Measurements from ENCODE around the gene BAIAP2L2.

The BAIAP2L2 gene

GRCh38 chr22:38070250-38070921 is 40.1 kb downstream of the BAIAP2L2 start:
- Histone ChIP-seq H3K27ac (replicated peaks) (no peak overlapping the region), H3K4me3 (replicated peaks; ENCODE audit: insufficient read depth, low read length) (no peak overlapping the region), H3K27me3 (ENCODE audit: insufficient read depth, poor library complexity, severe bottlenecking) (no peaks in the 10 kb centered on the region)
- no peak for DNase-seq (ENCODE audit: low read depth in 1 of 2, low spot score in 1 of 2)
- TF ChIP-seq POLR2AphosphoS5 (IDR thresholded peaks at IDR 0.05; ENCODE audit: low read depth): no peak
- TF ChIP-seq CTCF (IDR thresholded peaks at IDR 0.05; ENCODE audit: insufficient read depth, low read length): no peak
- no peak for TF ChIP-seq REST (IDR thresholded peaks at IDR 0.05; ENCODE audit: insufficient replicate concordance, low read depth)
- no peak for TF ChIP-seq SPI1 (IDR thresholded peaks at IDR 0.05; ENCODE audit: borderline replicate concordance, low read depth)
- no peak for TF ChIP-seq GABPA (IDR thresholded peaks at IDR 0.05; ENCODE audit: low read depth)

- Histone ChIP-seq H3K27me3 (ENCODE audit: insufficient read depth, poor library complexity, severe bottlenecking) (no peaks in the 10 kb centered on the region), H3K27ac (replicated peaks) (no peak overlapping the region), H3K4me3 (replicated peaks; ENCODE audit: insufficient read depth, low read length) (no peak overlapping the region)
- no peak for DNase-seq (ENCODE audit: low read depth in 1 of 2, low spot score in 1 of 2)
- TF ChIP-seq CTCF (IDR thresholded peaks at IDR 0.05; ENCODE audit: insufficient read depth, low read length) (no peak), POLR2AphosphoS5 (IDR thresholded peaks at IDR 0.05; ENCODE audit: low read depth) (no peak), REST (IDR thresholded peaks at IDR 0.05; ENCODE audit: insufficient replicate concordance, low read depth) (no peak), SPI1 (IDR thresholded peaks at IDR 0.05; ENCODE audit: borderline replicate concordance, low read depth) (no peak), GABPA (IDR thresholded peaks at IDR 0.05; ENCODE audit: low read depth) (no peak)
Observed at GRCh38 chr22:38069372-38070249, 40.9 kb downstream of the BAIAP2L2 start.

GRCh38 chr22:38068641-38069371 is 41.7 kb downstream of the BAIAP2L2 start:
- DNase-seq (ENCODE audit: low read depth in 1 of 2, low spot score in 1 of 2): no peak
- TF ChIP-seq SPI1 (IDR thresholded peaks at IDR 0.05; ENCODE audit: borderline replicate concordance, low read depth): no peak
- TF ChIP-seq GABPA (IDR thresholded peaks at IDR 0.05; ENCODE audit: low read depth): no peak
- TF ChIP-seq REST (IDR thresholded peaks at IDR 0.05; ENCODE audit: insufficient replicate concordance, low read depth): no peak
- TF ChIP-seq CTCF (IDR thresholded peaks at IDR 0.05; ENCODE audit: insufficient read depth, low read length): no peak
- TF ChIP-seq POLR2AphosphoS5 (IDR thresholded peaks at IDR 0.05; ENCODE audit: low read depth): no peak
- no peak overlapping the region for H3K27ac ChIP-seq (replicated peaks)
- no peak overlapping the region for H3K4me3 ChIP-seq (replicated peaks; ENCODE audit: insufficient read depth, low read length)
- no peaks in the 10 kb centered on the region for H3K27me3 ChIP-seq (ENCODE audit: insufficient read depth, poor library complexity, severe bottlenecking)

All from HL-60 (cell line).